NCI-H2107 treated with DMSO at 0.1 percent for 48 hours (cell line): Measurements from ENCODE around the gene MPHOSPH6.
"Not testable (repeated sequence)": the region's sequence is repeated elsewhere in the genome, so short reads cannot be mapped to it uniquely, and the experiment has no call there.

Experiments
- DNase-seq: peaks from one replicate; lab custom pipeline; 2025; ENCODE audit not compliant: unreplicated experiment; lab: John Stamatoyannopoulos, UW

MPHOSPH6 gene

GRCh38 chr16:82124651-82125050 is 45.4 kb downstream of the MPHOSPH6 start:
- DNase-seq: no peak

DNA sequence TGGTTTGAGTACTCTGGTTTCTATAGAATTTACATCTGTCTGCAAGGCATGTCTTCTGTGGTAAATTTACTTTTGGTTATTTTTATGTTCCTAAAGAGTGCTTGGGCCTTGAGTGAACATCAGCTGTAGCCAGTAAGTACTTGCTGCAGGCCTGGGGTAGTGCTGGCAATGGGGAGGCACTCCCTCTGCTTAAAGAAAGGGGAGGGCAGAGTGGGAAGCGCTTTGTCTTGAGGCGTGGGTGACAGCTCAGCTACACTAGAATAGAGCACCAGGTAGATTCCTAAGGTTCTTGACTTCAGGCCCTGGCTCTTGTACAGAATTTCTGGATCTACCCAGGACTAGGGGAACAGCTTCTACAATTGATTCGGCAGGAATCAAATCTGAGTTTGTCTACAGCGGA is 50.6 kb downstream of the MPHOSPH6 start:
- DNase-seq: no peak

- DNase-seq: no peak
These were observed 51.3 kb downstream of the MPHOSPH6 start for GRCh38 chr16:82118749-82119148.

- no peak for DNase-seq
These were observed 53.5 kb downstream of the MPHOSPH6 start for GRCh38 chr16:82116535-82116934.

DNA sequence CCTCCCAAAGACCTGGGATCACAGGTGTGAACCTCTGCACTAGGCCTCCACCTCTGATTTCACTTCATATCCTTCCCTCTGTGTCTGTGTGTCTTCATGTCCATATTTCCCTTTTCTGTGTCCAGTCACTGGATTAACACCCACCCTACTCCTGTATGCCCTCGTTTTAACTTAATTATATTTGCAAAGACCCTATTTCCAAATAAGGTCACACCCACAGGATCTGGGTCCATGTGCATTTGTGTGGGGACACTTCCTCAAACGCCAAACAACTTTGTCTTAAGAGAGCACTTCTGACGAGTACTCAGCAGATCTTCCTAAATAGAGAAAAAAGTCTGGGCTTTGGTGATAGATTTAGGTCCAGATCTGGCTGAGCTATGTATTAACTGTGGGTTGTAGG is 56.3 kb downstream of the MPHOSPH6 start:
- no peak for DNase-seq

GRCh38 chr16:82111944-82112343 is 58.1 kb downstream of the MPHOSPH6 start:
- DNase-seq: no peak

DNA sequence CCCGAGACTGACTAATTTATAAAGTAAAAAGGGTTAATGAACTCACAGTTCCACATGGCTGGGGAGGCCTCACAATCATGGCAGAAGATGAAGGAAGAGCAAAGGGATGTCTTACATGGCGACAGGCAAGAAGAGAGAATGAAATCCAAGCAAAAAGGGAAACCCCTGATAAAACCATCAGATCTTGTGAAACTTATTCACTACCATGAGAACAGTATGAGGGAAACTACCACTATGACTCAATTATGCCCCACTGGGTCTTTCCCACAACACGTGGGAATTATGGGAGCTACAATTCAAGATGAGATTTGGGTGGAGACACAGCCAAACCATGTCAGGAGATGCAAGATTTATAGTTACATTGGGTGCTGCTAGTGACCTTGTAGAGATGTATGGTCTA is 60.8 kb downstream of the MPHOSPH6 start:
- DNase-seq: not testable (repeated sequence)

DNA sequence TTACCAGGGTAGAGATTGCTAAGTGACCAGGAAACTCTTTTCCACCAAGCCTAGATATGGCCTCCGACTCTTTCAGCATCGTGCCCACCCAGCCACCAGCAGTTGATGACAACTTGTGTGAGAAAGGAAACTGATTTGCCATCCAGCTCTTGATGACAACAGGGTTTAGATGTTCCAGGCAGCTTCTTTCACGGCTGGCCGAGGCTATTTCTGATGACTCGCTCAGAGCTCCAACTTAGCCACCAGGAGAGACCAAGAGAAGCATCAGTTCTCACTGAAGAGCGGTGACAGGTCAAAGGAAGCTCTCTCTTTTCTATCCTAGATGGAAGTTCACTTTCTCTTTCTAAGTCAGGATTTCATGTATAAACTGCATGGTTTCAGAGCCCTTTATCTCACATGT is 61.2 kb downstream of the MPHOSPH6 start:
- DNase-seq: no peak

- DNase-seq: no peak
These were observed 61.9 kb downstream of the MPHOSPH6 start for GRCh38 chr16:82108100-82108499.

DNA sequence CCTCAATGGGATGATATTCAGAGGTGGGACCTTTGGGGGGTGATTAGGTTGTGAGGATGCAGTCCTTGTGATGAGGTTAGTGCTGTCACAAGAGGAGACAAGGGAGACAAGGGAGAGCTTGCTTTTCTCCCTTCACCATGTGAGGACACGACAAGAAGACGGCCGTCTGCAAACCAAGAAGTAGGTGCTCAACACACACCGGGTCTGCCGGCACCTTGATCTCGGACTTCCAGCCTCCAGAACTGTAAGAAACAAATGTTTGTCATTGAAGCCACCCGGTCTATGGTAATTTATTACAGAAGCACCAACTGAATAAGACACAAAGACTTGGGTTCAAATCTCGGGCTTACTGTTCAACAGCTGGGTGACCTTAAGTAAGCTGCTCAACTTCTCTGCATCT is 64.9 kb downstream of the MPHOSPH6 start:
- no peak for DNase-seq
